ENCODE measurements around the gene CACNA1D.

Gene CACNA1D

DNA sequence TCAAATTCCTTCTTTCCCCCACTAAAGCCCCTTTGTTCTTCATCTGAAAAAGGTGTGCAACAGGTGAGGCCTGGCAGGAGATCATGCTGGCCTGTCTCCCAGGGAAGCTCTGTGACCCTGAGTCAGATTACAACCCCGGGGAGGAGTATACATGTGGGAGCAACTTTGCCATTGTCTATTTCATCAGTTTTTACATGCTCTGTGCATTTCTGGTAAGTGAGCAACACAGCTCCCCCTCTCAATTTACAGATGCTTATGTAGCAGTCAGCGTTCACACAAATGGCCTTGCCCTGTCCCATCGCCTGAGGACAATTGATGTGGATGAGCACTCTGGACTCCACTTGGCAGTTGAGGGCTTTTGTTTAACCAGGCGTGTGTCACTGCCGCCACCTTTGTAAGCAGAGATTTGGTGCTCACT is 281.4 kb downstream of the CACNA1D start:
- Histone ChIP-seq H3K27me3 (ENCODE audit: control insufficient read depth, insufficient read depth, low read length) (no peaks in the 10 kb centered on the region), H3K4me3 (ENCODE audit: low read depth, low read length) (no peak overlapping the region), H3K9me3 (ENCODE audit: control insufficient read depth, insufficient read depth, low read length) (no peaks in the 10 kb centered on the region), H3K9ac (ENCODE audit: low read depth, low read length) (no peak overlapping the region), H3K36me3 (ENCODE audit: control insufficient read depth, insufficient read depth, low read length) (no peaks in the 10 kb centered on the region), H3K4me1 (ENCODE audit: control insufficient read depth, insufficient read depth, low read length) (no peaks in the 10 kb centered on the region)

- no peak overlapping the region for H3K4me3 ChIP-seq (ENCODE audit: low read depth, low read length)
- H3K4me1 ChIP-seq (ENCODE audit: control insufficient read depth, insufficient read depth, low read length): no peaks in the 10 kb centered on the region
- no peaks in the 10 kb centered on the region for H3K27me3 ChIP-seq (ENCODE audit: control insufficient read depth, insufficient read depth, low read length)
- H3K9ac ChIP-seq (ENCODE audit: low read depth, low read length): no peak overlapping the region
- no peaks in the 10 kb centered on the region for H3K36me3 ChIP-seq (ENCODE audit: control insufficient read depth, insufficient read depth, low read length)
- H3K9me3 ChIP-seq (ENCODE audit: control insufficient read depth, insufficient read depth, low read length): no peaks in the 10 kb centered on the region
These were observed 282.2 kb downstream of the CACNA1D start for GRCh38 chr3:53776494-53777101.

DNA sequence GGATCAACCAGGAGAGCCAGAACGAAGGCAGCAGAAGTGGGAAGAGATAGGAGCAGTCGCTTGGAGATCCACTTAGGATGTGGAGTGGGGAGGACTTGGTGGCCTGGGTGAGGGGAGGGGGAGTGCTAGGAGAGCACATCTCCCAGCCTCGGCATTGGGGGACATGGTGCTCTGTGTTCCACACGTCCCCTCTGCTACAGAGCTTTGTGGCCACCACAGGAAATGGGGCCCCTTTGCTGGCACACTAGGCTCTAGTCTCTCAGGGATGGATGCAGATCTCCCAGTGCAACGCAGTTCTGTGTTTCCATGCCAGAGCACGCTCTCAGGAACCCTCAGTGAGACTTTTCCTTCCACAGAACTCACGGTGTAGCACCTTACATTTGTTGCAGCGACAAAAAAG is 283.1 kb downstream of the CACNA1D start:
- no peak overlapping the region for H3K4me3 ChIP-seq (ENCODE audit: low read depth, low read length)
- H3K9ac ChIP-seq (ENCODE audit: low read depth, low read length): no peak overlapping the region
- no peaks in the 10 kb centered on the region for H3K9me3 ChIP-seq (ENCODE audit: control insufficient read depth, insufficient read depth, low read length)
- no peaks in the 10 kb centered on the region for H3K27me3 ChIP-seq (ENCODE audit: control insufficient read depth, insufficient read depth, low read length)
- H3K36me3 ChIP-seq (ENCODE audit: control insufficient read depth, insufficient read depth, low read length): no peaks in the 10 kb centered on the region
- no peaks in the 10 kb centered on the region for H3K4me1 ChIP-seq (ENCODE audit: control insufficient read depth, insufficient read depth, low read length)

DNA sequence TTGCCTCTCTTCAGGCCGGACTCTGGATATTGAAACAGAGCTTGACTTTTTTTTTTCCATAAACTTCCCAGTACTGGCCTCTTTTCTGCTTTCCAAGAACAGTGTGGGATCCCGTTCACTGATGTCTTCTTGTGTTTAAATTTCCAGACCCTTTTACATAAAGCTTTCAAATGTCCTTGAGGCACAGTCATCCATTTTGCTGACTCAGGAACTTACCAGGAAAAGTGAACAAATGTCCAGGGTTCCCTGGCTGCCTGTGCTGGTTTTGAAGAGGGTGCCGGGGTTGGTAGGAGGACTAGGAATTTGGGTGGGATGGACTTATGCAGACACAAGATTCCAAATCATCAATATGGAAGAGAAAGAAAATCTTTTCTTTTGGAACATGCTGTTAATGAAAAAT is 283.7 kb downstream of the CACNA1D start:
- no peaks in the 10 kb centered on the region for H3K9me3 ChIP-seq (ENCODE audit: control insufficient read depth, insufficient read depth, low read length)
- H3K4me1 ChIP-seq (ENCODE audit: control insufficient read depth, insufficient read depth, low read length): no peaks in the 10 kb centered on the region
- H3K9ac ChIP-seq (ENCODE audit: low read depth, low read length): no peak overlapping the region
- no peak overlapping the region for H3K4me3 ChIP-seq (ENCODE audit: low read depth, low read length)
- no peaks in the 10 kb centered on the region for H3K27me3 ChIP-seq (ENCODE audit: control insufficient read depth, insufficient read depth, low read length)
- no peaks in the 10 kb centered on the region for H3K36me3 ChIP-seq (ENCODE audit: control insufficient read depth, insufficient read depth, low read length)

DNA sequence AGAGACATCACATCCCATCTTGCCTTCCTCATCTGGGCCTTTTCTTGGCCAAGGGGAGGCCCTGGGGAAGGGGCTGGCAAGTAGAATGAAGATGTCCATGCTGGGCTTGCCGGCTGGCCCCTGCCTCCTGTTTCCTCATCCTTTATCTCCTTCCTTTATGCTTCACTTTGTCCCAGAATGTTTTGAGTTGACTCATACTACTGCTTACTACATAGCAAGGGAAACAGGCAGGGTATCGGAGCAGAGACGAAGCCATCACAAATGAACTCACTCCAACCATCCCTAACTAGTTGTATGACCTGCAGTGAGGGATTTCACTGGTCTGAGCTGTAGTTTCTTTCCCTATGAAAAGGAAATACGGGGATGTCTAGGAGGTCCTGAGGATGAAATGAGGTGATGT is 285.8 kb downstream of the CACNA1D start:
- Histone ChIP-seq H3K36me3 (ENCODE audit: control insufficient read depth, insufficient read depth, low read length) (no peaks in the 10 kb centered on the region), H3K4me3 (ENCODE audit: low read depth, low read length) (no peak overlapping the region), H3K9ac (ENCODE audit: low read depth, low read length) (no peak overlapping the region), H3K9me3 (ENCODE audit: control insufficient read depth, insufficient read depth, low read length) (no peaks in the 10 kb centered on the region), H3K27me3 (ENCODE audit: control insufficient read depth, insufficient read depth, low read length) (no peaks in the 10 kb centered on the region), H3K4me1 (ENCODE audit: control insufficient read depth, insufficient read depth, low read length) (no peaks in the 10 kb centered on the region)

DNA sequence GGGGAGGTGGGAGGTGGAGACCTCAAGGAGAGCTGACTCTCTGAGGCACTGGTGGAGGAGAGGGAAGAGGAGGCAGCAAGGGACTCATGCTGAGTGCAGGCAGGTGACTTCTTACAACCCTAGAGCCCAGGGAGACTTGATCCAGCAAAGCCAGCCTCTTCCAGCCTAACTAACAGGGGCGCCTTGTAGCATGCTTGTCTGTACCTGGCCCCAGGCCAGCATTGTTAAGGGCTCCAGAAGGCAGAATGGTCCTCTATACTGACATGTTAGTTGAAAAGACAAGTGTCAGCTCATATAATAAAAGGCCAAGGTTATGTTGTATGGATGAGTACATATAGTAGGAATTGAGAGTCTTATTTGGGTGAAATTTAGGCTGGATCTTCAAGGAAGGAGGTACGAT is 286.4 kb downstream of the CACNA1D start:
- Histone ChIP-seq H3K4me3 (ENCODE audit: low read depth, low read length) (no peak overlapping the region), H3K4me1 (ENCODE audit: control insufficient read depth, insufficient read depth, low read length) (no peaks in the 10 kb centered on the region), H3K9me3 (ENCODE audit: control insufficient read depth, insufficient read depth, low read length) (no peaks in the 10 kb centered on the region), H3K9ac (ENCODE audit: low read depth, low read length) (no peak overlapping the region), H3K27me3 (ENCODE audit: control insufficient read depth, insufficient read depth, low read length) (no peaks in the 10 kb centered on the region), H3K36me3 (ENCODE audit: control insufficient read depth, insufficient read depth, low read length) (no peaks in the 10 kb centered on the region)

GRCh38 chr3:53787016-53787415 is 292.6 kb downstream of the CACNA1D start:
- H3K9ac ChIP-seq (ENCODE audit: low read depth, low read length): no peak overlapping the region
- no peaks in the 10 kb centered on the region for H3K9me3 ChIP-seq (ENCODE audit: control insufficient read depth, insufficient read depth, low read length)
- H3K27me3 ChIP-seq (ENCODE audit: control insufficient read depth, insufficient read depth, low read length): no peaks in the 10 kb centered on the region
- H3K4me3 ChIP-seq (ENCODE audit: low read depth, low read length): no peak overlapping the region
- H3K36me3 ChIP-seq (ENCODE audit: control insufficient read depth, insufficient read depth, low read length): no peaks in the 10 kb centered on the region
- H3K4me1 ChIP-seq (ENCODE audit: control insufficient read depth, insufficient read depth, low read length): no peaks in the 10 kb centered on the region

GRCh38 chr3:53788038-53788437 is 293.6 kb downstream of the CACNA1D start:
- Histone ChIP-seq H3K4me3 (ENCODE audit: low read depth, low read length) (no peak overlapping the region), H3K36me3 (ENCODE audit: control insufficient read depth, insufficient read depth, low read length) (no peaks in the 10 kb centered on the region), H3K4me1 (ENCODE audit: control insufficient read depth, insufficient read depth, low read length) (no peaks in the 10 kb centered on the region), H3K9me3 (ENCODE audit: control insufficient read depth, insufficient read depth, low read length) (no peaks in the 10 kb centered on the region), H3K27me3 (ENCODE audit: control insufficient read depth, insufficient read depth, low read length) (no peaks in the 10 kb centered on the region), H3K9ac (ENCODE audit: low read depth, low read length) (no peak overlapping the region)

DNA sequence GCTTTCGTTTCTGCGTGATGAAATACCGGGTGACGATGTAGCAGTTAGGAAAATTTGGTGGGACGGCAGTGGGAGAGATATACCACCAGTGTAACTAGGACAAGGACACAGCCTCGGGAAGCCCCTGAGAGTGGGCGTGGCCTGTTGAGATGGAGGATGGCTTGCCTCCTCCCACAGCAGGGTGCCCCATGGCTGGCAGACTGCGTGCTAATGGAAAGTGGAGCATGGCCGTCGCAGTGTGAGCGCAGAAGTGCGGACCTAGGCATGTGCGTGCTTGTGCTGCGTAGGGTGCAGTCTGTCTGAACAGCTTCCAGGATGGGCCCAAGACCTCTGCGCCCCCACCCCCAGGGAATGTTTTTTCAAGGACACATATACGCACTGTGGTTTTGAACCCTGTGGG is 295.0 kb downstream of the CACNA1D start:
- H3K9ac ChIP-seq (ENCODE audit: low read depth, low read length): no peak overlapping the region

DNA sequence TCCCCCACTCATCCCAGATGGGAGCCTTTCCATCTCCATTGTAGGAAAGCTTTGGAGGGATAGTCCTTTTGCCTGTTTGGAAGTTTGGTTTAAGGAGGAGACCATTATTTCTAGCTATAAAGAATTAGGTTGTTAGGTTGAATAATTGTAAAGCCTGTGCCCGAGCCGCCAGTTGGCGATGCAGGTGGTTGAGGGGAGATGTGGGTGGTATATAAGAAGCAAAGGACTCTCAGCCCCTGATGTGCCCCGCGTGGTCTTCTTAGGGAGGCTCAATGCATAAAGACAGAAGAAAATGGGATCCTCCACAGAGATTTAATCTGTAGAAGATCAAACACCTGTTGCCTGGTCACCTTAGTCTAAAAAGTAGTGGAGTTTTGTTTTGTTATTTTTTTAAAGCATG is 296.1 kb downstream of the CACNA1D start:
- Histone ChIP-seq H3K9ac (ENCODE audit: low read depth, low read length) (no peak overlapping the region), H3K4me1 (ENCODE audit: control insufficient read depth, insufficient read depth, low read length) (no peaks in the 10 kb centered on the region), H3K27me3 (ENCODE audit: control insufficient read depth, insufficient read depth, low read length) (no peaks in the 10 kb centered on the region), H3K9me3 (ENCODE audit: control insufficient read depth, insufficient read depth, low read length) (no peaks in the 10 kb centered on the region), H3K4me3 (ENCODE audit: low read depth, low read length) (no peak overlapping the region), H3K36me3 (ENCODE audit: control insufficient read depth, insufficient read depth, low read length) (no peaks in the 10 kb centered on the region)

More for the DNA sequence above, 295.0 kb downstream of the CACNA1D start:
- Histone ChIP-seq H3K9me3 (ENCODE audit: control insufficient read depth, insufficient read depth, low read length) (no peaks in the 10 kb centered on the region), H3K4me1 (ENCODE audit: control insufficient read depth, insufficient read depth, low read length) (no peaks in the 10 kb centered on the region), H3K27me3 (ENCODE audit: control insufficient read depth, insufficient read depth, low read length) (no peaks in the 10 kb centered on the region), H3K36me3 (ENCODE audit: control insufficient read depth, insufficient read depth, low read length) (no peaks in the 10 kb centered on the region), H3K4me3 (ENCODE audit: low read depth, low read length) (no peak overlapping the region)

- H3K9ac ChIP-seq (ENCODE audit: low read depth, low read length): no peak overlapping the region
- H3K36me3 ChIP-seq (ENCODE audit: control insufficient read depth, insufficient read depth, low read length): no peaks in the 10 kb centered on the region
- no peaks in the 10 kb centered on the region for H3K27me3 ChIP-seq (ENCODE audit: control insufficient read depth, insufficient read depth, low read length)
- no peaks in the 10 kb centered on the region for H3K9me3 ChIP-seq (ENCODE audit: control insufficient read depth, insufficient read depth, low read length)
- no peaks in the 10 kb centered on the region for H3K4me1 ChIP-seq (ENCODE audit: control insufficient read depth, insufficient read depth, low read length)
- no peak overlapping the region for H3K4me3 ChIP-seq (ENCODE audit: low read depth, low read length)
These were observed 296.9 kb downstream of the CACNA1D start for GRCh38 chr3:53791317-53791716.

- H3K4me1 ChIP-seq (ENCODE audit: control insufficient read depth, insufficient read depth, low read length): no peaks in the 10 kb centered on the region
- H3K9me3 ChIP-seq (ENCODE audit: control insufficient read depth, insufficient read depth, low read length): no peaks in the 10 kb centered on the region
- no peaks in the 10 kb centered on the region for H3K36me3 ChIP-seq (ENCODE audit: control insufficient read depth, insufficient read depth, low read length)
- H3K9ac ChIP-seq (ENCODE audit: low read depth, low read length): no peak overlapping the region
- no peak overlapping the region for H3K4me3 ChIP-seq (ENCODE audit: low read depth, low read length)
- H3K27me3 ChIP-seq (ENCODE audit: control insufficient read depth, insufficient read depth, low read length): no peaks in the 10 kb centered on the region
These were observed 298.5 kb downstream of the CACNA1D start for GRCh38 chr3:53792866-53793265.
